HG03103 (cell line): Measurements from ENCODE around the gene FKBP6.
"Not testable (repeated sequence)": the region's sequence is repeated elsewhere in the genome, so short reads cannot be mapped to it uniquely, and the experiment has no call there.

Source experiments
- ATAC-seq: cut with Tn5 transposase; IDR thresholded peaks from one replicate; pipeline ENCODE4 v1.9.1; 2021; ENCODE audit warnings: low read depth; ENCODE audit not compliant: unreplicated experiment

Gene FKBP6

GRCh38 chr7:73354196-73354595 lies 26.2 kb downstream of the FKBP6 start:
- no peak for ATAC-seq

- ATAC-seq: no peak
Measured at GRCh38 chr7:73354821-73355220, 26.9 kb downstream of the FKBP6 start.

DNA sequence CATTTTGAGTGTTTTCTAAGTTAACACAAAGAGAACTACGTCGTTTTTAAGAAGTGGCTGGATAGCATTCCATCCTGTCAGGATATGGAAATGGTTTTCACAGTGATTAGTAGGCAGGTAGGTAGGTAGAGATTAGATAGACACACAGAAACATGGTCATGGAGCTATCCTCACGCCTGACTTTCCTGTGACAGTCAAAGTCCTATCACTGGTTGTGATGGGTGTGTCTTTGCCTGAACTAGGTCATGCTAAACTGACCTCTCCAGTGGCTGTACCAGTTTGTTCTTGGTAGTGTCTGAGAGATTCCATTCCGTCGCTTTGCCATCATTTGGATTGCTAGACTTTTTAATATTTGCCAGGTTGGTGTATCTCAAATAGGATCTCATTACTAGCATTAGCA lies 28.2 kb downstream of the FKBP6 start:
- no peak for ATAC-seq

GRCh38 chr7:73358590-73359275 lies 30.8 kb downstream of the FKBP6 start:
- ATAC-seq: no peak

GRCh38 chr7:73359306-73359705 lies 31.3 kb downstream of the FKBP6 start:
- ATAC-seq: no peak

DNA sequence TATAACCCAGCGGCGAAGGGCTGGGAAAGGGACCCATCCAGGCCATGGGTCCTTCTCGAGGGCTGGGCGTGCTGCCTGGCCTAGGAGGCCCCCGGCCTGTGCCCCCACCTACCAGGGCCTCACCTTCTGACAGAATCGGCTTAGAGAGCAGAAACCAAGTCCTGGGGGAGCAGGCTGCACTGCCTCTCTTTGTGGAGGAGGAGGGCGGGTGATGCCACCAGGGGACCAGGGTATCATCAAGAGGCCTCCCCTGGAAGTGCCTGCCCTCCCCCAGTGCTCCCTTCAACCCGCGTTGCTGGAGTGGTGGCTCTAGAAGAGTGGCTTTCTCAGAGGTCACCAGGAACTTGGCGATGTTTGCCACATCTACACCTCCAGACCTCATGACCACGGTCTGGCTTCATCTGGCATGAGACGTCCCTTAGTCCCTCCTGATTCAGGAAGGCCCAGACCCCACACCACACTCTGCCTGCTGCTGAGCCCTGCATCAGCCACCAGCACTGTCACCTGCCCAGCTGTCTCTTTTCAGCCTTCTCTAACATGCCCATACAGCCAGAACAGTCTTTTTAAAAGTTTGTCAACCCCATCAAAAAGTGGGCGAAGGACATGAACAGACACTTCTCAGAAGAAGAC lies 31.9 kb downstream of the FKBP6 start:
- no peak for ATAC-seq

GRCh38 chr7:73360590-73360989 lies 32.6 kb downstream of the FKBP6 start:
- not testable (repeated sequence) for ATAC-seq

- ATAC-seq: no peak
Measured at GRCh38 chr7:73363225-73364005, 35.5 kb downstream of the FKBP6 start.

- no peak for ATAC-seq
Measured at GRCh38 chr7:73364006-73364728, 36.2 kb downstream of the FKBP6 start.

- ATAC-seq: no peak
Measured at GRCh38 chr7:73366127-73366526, 38.2 kb downstream of the FKBP6 start.

- ATAC-seq: no peak
Measured at GRCh38 chr7:73366990-73367389, 39.0 kb downstream of the FKBP6 start.

GRCh38 chr7:73369009-73369408 lies 41.0 kb downstream of the FKBP6 start:
- ATAC-seq: no peak

DNA sequence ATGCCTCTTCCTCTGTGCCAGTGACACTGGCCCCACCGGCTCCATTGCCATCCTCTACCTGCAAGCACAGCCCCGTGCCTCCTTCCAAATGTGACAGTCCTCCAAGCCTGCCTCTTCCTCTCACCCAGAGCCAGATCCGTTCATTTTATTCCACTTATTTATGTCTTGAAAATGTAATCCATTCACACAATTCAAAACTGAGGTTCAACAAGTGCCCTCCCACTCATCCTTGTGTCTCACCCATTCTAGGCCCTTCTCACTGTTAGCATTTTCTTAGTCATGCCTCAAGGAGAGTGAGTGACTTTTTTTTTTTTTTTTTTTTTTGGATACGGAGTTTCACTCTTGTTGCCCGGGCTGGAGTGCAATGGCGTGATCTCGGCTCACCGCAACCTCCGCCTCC lies 41.7 kb downstream of the FKBP6 start:
- no peak for ATAC-seq

DNA sequence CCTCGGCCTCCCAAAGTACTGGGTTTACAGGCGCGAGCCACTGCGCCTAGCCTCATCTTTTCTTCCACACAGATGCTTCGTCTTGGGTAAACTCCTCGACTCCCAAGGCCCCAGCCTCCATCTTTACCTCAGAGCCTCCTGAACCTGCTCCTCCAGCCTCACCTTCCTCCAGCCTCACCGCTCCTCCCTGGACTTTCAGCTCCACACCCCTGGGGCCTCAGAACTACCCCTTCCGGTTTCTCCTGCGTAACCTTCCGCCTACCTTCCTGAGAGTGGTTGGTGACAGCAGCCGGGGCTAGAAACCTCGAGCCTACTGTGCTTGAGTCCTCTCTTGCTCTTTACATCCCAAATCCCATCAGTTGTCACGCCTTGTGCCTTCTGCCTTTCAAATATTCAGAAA lies 45.8 kb downstream of the FKBP6 start:
- no peak for ATAC-seq

DNA sequence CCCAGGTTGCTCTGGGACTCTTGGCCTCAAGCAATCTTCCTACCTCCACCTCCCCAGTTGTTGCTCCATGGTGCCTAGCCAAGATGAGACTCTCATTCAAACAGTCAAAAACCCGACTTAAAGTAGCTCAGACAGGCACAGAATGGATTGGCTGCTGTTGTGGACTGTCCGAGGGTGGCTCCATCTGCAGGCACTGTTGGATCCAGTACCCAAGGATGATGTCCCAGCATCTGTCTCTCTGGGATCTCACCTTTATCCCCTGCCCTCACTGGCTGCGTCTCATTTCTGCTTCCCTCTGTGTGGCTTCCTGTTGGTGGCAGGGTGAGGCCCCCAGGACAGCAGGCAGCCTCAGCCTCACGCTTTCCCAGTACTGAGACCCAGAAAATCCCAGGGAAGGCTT lies 48.3 kb downstream of the FKBP6 start:
- not testable (repeated sequence) for ATAC-seq

GRCh38 chr7:73376671-73377412 lies 48.9 kb downstream of the FKBP6 start:
- ATAC-seq: no peak

GRCh38 chr7:73377413-73378200 lies 49.6 kb downstream of the FKBP6 start:
- ATAC-seq: not testable (repeated sequence)

GRCh38 chr7:73382934-73383503 lies 55.1 kb downstream of the FKBP6 start:
- no peak for ATAC-seq

DNA sequence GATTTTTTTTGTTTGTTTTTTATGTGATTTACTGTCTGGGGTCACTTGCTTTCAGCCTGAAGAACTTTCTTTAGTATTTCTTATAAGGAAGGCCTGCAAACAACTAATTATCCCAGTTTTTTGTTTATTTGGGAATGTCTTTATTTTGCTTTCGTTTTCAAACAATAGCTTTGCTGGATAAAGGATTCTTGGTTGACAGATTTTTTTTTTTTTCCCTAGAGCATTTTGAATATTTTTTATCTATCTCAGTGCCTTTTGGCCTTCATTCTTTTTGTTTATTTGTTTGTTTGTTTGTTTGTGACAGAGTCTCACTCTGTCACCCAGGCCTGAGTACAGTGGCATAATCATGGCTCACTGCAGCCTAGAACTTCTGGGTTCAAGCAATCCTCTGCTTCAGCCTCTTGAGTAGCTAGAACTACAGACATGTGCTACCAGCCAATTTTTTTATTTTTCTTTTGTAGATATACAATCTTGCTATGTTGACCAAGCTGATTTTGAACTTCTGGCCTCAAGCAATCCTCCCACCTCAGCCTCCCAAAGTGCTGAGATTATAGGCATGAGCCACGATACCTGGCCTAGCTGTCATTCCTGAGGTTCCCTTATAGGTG lies 59.4 kb downstream of the FKBP6 start:
- no peak for ATAC-seq
